Kidney tubule cell (primary cell): ENCODE data around the gene KLHL20.
A peak's percentile ranks its signal among the peaks of the same experiment; 100 is the strongest.
"Not testable (repeated sequence)": the region's sequence is repeated elsewhere in the genome, so short reads cannot be mapped to it uniquely, and the experiment has no call there.

Experiments used
- DNase-seq: peaks from one replicate; pipeline ENCODE4 v3.0.0-alpha.2; 2018; ENCODE audit warnings: low spot score

KLHL20 gene

GRCh38 chr1:173714759-173715537 lies at the start of gene KLHL20:
TSS of gene KLHL20 (plus strand) at chr1:173714981. CDS start at chr1:173716044, 1,063 bp downstream.
- peak; percentile 96 for DNase-seq

GRCh38 chr1:173666646-173667045 lies 48.1 kb upstream of the KLHL20 start:
- DNase-seq: peak; percentile 61

GRCh38 chr1:173669491-173669941 lies 45.3 kb upstream of the KLHL20 start, which contains the start of gene ANKRD45:
TSS of gene ANKRD45 (minus strand) at chr1:173669851. CDS start at chr1:173659418, 10,433 bp downstream.
- peak; percentile 57 for DNase-seq

- DNase-seq: not testable (repeated sequence)
Measured at GRCh38 chr1:173674496-173674895, 40.3 kb upstream of the KLHL20 start.

GRCh38 chr1:173680152-173680551 lies 34.6 kb upstream of the KLHL20 start:
- not testable (repeated sequence) for DNase-seq

- no peak for DNase-seq
Measured at GRCh38 chr1:173682184-173682583, 32.6 kb upstream of the KLHL20 start.

GRCh38 chr1:173683838-173684237 lies 30.9 kb upstream of the KLHL20 start:
- DNase-seq: not testable (repeated sequence)

- DNase-seq: not testable (repeated sequence)
Measured at GRCh38 chr1:173685121-173685520, 29.7 kb upstream of the KLHL20 start.

GRCh38 chr1:173688300-173688699 lies 26.5 kb upstream of the KLHL20 start:
- DNase-seq: no peak

GRCh38 chr1:173693238-173693637 lies 21.5 kb upstream of the KLHL20 start:
- no peak for DNase-seq

GRCh38 chr1:173701299-173701698 lies 13.5 kb upstream of the KLHL20 start:
- not testable (repeated sequence) for DNase-seq

GRCh38 chr1:173702736-173703135 lies 12.0 kb upstream of the KLHL20 start:
- no peak for DNase-seq

- DNase-seq: no peak
Measured at GRCh38 chr1:173705117-173705516, 9.7 kb upstream of the KLHL20 start.

GRCh38 chr1:173708787-173709186 lies 6.0 kb upstream of the KLHL20 start:
- no peak for DNase-seq

- no peak for DNase-seq
Measured at GRCh38 chr1:173714441-173714758, 381 bp upstream of the KLHL20 start.

- DNase-seq: no peak
Measured at GRCh38 chr1:173715538-173715844, 710 bp downstream of the KLHL20 start.

GRCh38 chr1:173717238-173717637 lies 2.5 kb downstream of the KLHL20 start:
- peak; percentile 72 for DNase-seq

- not testable (repeated sequence) for DNase-seq
Measured at GRCh38 chr1:173731331-173731730, 16.6 kb downstream of the KLHL20 start.

GRCh38 chr1:173733912-173734311 lies 19.1 kb downstream of the KLHL20 start:
- DNase-seq: peak; percentile 52

GRCh38 chr1:173736104-173736503 lies 21.3 kb downstream of the KLHL20 start:
- DNase-seq: not testable (repeated sequence)

GRCh38 chr1:173742203-173742886 lies 27.6 kb downstream of the KLHL20 start:
- no peak for DNase-seq

- DNase-seq: no peak
Measured at GRCh38 chr1:173744651-173745050, 29.9 kb downstream of the KLHL20 start.

GRCh38 chr1:173749137-173749536 lies 34.4 kb downstream of the KLHL20 start:
- DNase-seq: no peak
